ENCODE results near the gene LIN7C. TPM values are rescaled to one million over a fixed set of nuclear protein-coding genes. Genes with fewer than 3 reads are reported as not detected.

Gene LIN7C
- total and polyA plus RNA-seq, 4 donors: 5.2 to 43.7 (median 25.8) TPM

DNA sequence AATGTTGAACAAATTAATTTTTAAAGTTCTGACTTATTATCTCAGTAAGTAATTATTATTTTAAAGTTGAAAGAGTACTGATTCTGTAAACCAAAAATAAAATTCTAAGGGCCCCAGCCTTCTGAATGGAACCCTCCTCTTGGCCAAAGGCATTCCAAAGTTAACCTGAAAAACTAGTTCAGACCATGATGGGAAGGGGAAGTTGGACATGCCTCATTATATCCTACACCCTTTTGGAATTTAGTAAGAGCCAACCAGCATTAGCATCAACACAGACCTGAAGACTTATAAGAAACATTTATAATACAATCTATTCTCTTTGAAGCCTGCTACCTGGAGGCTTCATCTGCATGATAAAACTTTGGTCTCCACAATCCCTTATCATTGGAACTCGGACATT is 52.9 kb downstream of the LIN7C start (continued):
- no peak for TF ChIP-seq ATF3 (IDR thresholded peaks at IDR 0.05)
- no peak for TF ChIP-seq YY1 (IDR thresholded peaks at IDR 0.05)

DNA sequence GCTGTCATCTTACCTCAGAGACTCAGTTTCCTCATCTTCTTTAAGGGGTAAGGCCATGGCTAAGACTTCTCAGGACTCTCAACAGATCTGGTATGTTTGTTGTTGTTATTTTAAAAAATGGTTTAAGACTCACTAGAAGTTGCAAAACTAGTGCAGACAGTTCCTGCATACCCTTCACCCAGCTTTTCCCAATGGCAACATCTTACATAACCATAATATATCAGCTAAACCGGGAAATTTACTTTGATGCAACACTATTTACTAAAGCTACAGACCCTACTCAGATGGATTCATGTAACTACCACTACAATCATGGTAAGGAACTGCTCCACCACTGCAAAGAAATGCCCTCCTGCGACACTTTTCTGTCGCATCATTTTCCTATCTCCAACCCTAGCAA is 54.4 kb downstream of the LIN7C start:
- Histone ChIP-seq H3K36me3 (ENCODE audit: control insufficient read depth in 4 of 4, insufficient read depth in 3 of 4, low read depth in 1 of 4, low read length in 3 of 4) (no peaks in the 10 kb centered on the region), H3K4me1 (ENCODE audit: control insufficient read depth in 4 of 4, insufficient read depth in 4 of 4, low read length in 3 of 4) (peaks cover 10 to 45% (median 32%) of the 10 kb centered on the region in 4 donors), H3K27ac (ENCODE audit: low read depth in 1 of 2, low read length in 2 of 2) (peak overlapping the region; percentile 47 to 59), H3K9ac (ENCODE audit: low read depth in 1 of 2, low read length in 2 of 2) (no peak overlapping the region), H3K9me3 (ENCODE audit: control insufficient read depth in 4 of 4, low read length in 3 of 4) (no peaks in the 10 kb centered on the region), H3K4me3 (ENCODE audit: low read depth in 1 of 3, low read length in 3 of 3) (no peak overlapping the region), H3K27me3 (ENCODE audit: control insufficient read depth in 4 of 4, insufficient read depth in 4 of 4, low read length in 3 of 4) (no peaks in the 10 kb centered on the region)
- 77% methylated on average over 3 of the region's 3 CpGs for WGBS
- no peak for TF ChIP-seq JUND (IDR thresholded peaks at IDR 0.05)
- TF ChIP-seq ATF3 (IDR thresholded peaks at IDR 0.05): no peak
- TF ChIP-seq HNF4A (conservative IDR thresholded peaks at IDR 0.05): no peak
- no peak for TF ChIP-seq SP1 (IDR thresholded peaks at IDR 0.05)
- TF ChIP-seq, protein P1, sequence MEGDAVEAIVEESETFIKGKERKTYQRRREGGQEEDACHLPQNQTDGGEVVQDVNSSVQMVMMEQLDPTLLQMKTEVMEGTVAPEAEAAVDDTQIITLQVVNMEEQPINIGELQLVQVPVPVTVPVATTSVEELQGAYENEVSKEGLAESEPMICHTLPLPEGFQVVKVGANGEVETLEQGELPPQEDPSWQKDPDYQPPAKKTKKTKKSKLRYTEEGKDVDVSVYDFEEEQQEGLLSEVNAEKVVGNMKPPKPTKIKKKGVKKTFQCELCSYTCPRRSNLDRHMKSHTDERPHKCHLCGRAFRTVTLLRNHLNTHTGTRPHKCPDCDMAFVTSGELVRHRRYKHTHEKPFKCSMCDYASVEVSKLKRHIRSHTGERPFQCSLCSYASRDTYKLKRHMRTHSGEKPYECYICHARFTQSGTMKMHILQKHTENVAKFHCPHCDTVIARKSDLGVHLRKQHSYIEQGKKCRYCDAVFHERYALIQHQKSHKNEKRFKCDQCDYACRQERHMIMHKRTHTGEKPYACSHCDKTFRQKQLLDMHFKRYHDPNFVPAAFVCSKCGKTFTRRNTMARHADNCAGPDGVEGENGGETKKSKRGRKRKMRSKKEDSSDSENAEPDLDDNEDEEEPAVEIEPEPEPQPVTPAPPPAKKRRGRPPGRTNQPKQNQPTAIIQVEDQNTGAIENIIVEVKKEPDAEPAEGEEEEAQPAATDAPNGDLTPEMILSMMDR (IDR thresholded peaks at IDR 0.05; ENCODE audit: low read depth, low read length, missing input control): no peak
- no peak for TF ChIP-seq RAD21 (IDR thresholded peaks at IDR 0.05)
- TF ChIP-seq MAX (IDR thresholded peaks at IDR 0.05): no peak
- no peak for TF ChIP-seq GABPA (IDR thresholded peaks at IDR 0.05 in 1 of 2, conservative IDR thresholded peaks at IDR 0.05 in 1 of 2)
- no peak for TF ChIP-seq FOXA1 (IDR thresholded peaks at IDR 0.05)
- TF ChIP-seq YY1 (IDR thresholded peaks at IDR 0.05): no peak
- no peak for TF ChIP-seq FOXA2 (IDR thresholded peaks at IDR 0.05)
- TF ChIP-seq TAF1 (conservative IDR thresholded peaks at IDR 0.05): no peak
- TF ChIP-seq EGR1 (IDR thresholded peaks at IDR 0.05; ENCODE audit: low read depth in 2 of 2): no peak
- DNase-seq (ENCODE audit: low spot score): no peak

DNA sequence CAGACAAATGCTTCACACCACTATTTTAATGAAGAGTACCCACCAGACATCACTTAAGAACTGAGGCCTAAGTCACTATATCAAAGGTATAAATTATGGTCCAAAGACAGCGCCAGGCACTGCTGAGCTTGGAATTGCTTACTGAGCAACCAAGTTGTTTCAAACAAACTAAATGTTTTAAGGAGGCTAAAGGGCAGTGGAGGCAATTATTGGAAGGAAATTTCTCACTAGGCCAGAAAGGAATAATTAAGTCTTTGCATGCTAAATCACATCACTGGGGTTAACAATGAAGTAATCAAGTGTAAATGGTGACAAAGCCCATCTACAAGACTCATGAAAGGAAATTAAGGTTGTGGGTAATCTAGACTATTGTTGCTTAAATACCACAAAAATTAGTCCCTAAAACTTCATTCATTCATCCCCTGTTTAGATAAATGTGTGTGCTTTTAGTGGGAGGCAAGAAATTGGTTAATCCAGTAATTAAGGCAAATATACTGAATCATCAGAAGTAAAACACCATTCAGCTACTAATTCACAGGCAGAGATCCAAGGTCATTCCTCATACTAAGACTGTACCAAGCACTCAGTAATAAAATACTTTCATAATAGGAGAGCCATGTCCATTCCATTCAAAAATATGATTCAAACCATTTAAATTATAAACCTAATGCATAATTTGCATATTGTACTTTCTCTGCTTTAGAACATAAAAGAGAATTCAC is 55.2 kb downstream of the LIN7C start:
- Histone ChIP-seq H3K27me3 (ENCODE audit: control insufficient read depth in 4 of 4, insufficient read depth in 4 of 4, low read length in 3 of 4) (no peaks in the 10 kb centered on the region), H3K9me3 (ENCODE audit: control insufficient read depth in 4 of 4, low read length in 3 of 4) (no peaks in the 10 kb centered on the region), H3K9ac (ENCODE audit: low read depth in 1 of 2, low read length in 2 of 2) (no peak overlapping the region), H3K36me3 (ENCODE audit: control insufficient read depth in 4 of 4, insufficient read depth in 3 of 4, low read depth in 1 of 4, low read length in 3 of 4) (no peaks in the 10 kb centered on the region), H3K4me1 (ENCODE audit: control insufficient read depth in 4 of 4, insufficient read depth in 4 of 4, low read length in 3 of 4) (peaks cover 10 to 38% (median 25%) of the 10 kb centered on the region in 4 donors), H3K27ac (ENCODE audit: low read depth in 1 of 2, low read length in 2 of 2) (peak overlapping the region; percentile 47 to 59), H3K4me3 (ENCODE audit: low read depth in 1 of 3, low read length in 3 of 3) (no peak overlapping the region)
- 93% methylated on average over 1 of the region's 1 CpG for WGBS
- TF ChIP-seq, protein P1 (IDR thresholded peaks at IDR 0.05; ENCODE audit: low read depth, low read length, missing input control): no peak
- no peak for TF ChIP-seq SP1 (IDR thresholded peaks at IDR 0.05)
- no peak for TF ChIP-seq TAF1 (conservative IDR thresholded peaks at IDR 0.05)
- TF ChIP-seq ZBTB33 (IDR thresholded peaks at IDR 0.05): no peak
- no peak for TF ChIP-seq FOXA1 (IDR thresholded peaks at IDR 0.05)
- TF ChIP-seq, protein P2, sequence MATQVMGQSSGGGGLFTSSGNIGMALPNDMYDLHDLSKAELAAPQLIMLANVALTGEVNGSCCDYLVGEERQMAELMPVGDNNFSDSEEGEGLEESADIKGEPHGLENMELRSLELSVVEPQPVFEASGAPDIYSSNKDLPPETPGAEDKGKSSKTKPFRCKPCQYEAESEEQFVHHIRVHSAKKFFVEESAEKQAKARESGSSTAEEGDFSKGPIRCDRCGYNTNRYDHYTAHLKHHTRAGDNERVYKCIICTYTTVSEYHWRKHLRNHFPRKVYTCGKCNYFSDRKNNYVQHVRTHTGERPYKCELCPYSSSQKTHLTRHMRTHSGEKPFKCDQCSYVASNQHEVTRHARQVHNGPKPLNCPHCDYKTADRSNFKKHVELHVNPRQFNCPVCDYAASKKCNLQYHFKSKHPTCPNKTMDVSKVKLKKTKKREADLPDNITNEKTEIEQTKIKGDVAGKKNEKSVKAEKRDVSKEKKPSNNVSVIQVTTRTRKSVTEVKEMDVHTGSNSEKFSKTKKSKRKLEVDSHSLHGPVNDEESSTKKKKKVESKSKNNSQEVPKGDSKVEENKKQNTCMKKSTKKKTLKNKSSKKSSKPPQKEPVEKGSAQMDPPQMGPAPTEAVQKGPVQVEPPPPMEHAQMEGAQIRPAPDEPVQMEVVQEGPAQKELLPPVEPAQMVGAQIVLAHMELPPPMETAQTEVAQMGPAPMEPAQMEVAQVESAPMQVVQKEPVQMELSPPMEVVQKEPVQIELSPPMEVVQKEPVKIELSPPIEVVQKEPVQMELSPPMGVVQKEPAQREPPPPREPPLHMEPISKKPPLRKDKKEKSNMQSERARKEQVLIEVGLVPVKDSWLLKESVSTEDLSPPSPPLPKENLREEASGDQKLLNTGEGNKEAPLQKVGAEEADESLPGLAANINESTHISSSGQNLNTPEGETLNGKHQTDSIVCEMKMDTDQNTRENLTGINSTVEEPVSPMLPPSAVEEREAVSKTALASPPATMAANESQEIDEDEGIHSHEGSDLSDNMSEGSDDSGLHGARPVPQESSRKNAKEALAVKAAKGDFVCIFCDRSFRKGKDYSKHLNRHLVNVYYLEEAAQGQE (IDR thresholded peaks at IDR 0.05): no peak
- no peak for TF ChIP-seq YY1 (IDR thresholded peaks at IDR 0.05)
- no peak for TF ChIP-seq MAX (IDR thresholded peaks at IDR 0.05)
- TF ChIP-seq RXRA (IDR thresholded peaks at IDR 0.05): no peak
- no peak for TF ChIP-seq RAD21 (IDR thresholded peaks at IDR 0.05)
- TF ChIP-seq JUND (IDR thresholded peaks at IDR 0.05): no peak
- no peak for TF ChIP-seq NR2F2 (IDR thresholded peaks at IDR 0.05)
- TF ChIP-seq HNF4A (conservative IDR thresholded peaks at IDR 0.05): no peak
- no peak for DNase-seq (ENCODE audit: low spot score)

Measured in liver (tissue), 9 donors.